ENCODE measurements around the gene PRKAB2. TPM values are rescaled to one million over a fixed set of nuclear protein-coding genes. Genes with fewer than 3 reads are reported as not detected.

The PRKAB2 gene
- polyA plus RNA-seq, 1 experiment, result 18.3 TPM

DNA sequence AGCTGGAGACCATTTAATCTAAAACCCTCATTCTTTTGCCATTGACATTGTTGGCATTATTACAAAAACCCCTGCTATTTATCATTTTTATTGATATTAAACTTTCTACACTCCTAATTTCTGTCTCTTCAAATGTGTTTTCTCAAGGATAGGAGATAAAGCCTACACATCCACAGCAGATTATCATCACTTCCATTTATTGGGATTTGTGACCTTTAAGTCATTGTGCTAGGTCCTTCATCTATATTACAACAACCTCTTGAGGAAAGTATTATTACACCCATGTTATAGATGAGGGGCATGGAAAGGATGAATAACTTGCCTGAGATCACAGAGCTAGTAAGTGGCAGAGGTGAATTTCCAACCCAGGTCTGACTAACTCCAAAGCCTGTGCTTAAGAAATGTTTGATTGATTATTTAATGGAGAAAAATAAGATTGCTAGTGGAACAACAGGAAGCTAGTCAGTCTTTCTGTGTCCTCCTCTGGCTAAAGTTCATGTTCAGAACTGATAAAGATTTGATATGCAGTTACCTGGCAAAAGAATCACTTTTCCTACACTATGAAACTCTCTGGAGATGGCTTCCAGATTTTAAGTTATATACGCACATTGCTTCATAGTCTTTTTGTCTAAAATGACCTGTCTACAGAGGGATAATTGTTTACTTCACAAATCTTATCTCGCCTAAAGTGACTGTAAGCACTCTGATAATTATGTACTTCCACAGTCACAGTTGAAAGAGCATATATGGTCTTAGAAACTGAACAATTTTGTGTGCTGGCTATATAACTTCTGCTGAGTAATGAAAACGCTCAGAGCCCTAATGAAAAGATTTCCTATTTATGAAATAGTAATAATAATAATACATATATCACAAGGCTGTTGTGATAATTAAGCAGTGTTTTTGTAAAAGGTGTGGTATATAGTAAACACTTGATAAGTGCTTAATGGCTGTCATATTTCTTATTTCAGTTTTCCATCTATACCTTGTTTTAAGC, 37.9 kb upstream of the PRKAB2 start:
- DNase-seq (ENCODE audit: low read depth), result no peak
- TF ChIP-seq, protein P1, sequence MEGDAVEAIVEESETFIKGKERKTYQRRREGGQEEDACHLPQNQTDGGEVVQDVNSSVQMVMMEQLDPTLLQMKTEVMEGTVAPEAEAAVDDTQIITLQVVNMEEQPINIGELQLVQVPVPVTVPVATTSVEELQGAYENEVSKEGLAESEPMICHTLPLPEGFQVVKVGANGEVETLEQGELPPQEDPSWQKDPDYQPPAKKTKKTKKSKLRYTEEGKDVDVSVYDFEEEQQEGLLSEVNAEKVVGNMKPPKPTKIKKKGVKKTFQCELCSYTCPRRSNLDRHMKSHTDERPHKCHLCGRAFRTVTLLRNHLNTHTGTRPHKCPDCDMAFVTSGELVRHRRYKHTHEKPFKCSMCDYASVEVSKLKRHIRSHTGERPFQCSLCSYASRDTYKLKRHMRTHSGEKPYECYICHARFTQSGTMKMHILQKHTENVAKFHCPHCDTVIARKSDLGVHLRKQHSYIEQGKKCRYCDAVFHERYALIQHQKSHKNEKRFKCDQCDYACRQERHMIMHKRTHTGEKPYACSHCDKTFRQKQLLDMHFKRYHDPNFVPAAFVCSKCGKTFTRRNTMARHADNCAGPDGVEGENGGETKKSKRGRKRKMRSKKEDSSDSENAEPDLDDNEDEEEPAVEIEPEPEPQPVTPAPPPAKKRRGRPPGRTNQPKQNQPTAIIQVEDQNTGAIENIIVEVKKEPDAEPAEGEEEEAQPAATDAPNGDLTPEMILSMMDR (IDR thresholded peaks at IDR 0.05; ENCODE audit: insufficient read depth, low read depth, low read length), result no peak
- ChIA-PET POLR2A (no interaction called here), CTCF (no interaction called here)
- no peak overlapping the region for H3K4me3 ChIP-seq (ENCODE audit: low read depth, low read length)
- H3K36me3 ChIP-seq (ENCODE audit: control insufficient read depth, insufficient read depth, low read length), result no peaks in the 10 kb centered on the region
- H3K27me3 ChIP-seq (ENCODE audit: control insufficient read depth, insufficient read depth, low read length), result no peaks in the 10 kb centered on the region

DNA sequence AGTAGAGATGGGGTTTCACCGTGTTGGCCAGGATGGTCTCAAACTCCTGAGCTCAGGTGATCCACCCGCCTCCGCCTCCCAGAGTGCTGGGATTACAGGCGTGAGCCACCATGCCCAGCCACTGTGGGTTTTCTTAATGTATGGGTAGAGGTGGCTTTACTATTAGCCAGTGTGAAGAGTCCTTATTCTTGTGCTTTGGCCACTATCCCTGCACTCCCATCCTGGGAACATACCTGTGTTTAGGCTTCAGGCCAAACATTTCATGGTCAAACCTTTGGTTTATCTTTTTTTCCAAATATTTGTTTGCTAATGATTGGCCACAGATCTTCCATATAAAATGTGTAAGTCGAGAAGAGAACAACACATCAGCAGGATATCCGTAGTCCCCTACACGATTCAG, 36.3 kb upstream of the PRKAB2 start:
- H3K4me3 ChIP-seq (ENCODE audit: low read depth, low read length), result no peak overlapping the region
- no peak for DNase-seq (ENCODE audit: low read depth)
- CTCF ChIA-PET, result no interaction called here
- POLR2A ChIA-PET, result no interaction called here
- no peaks in the 10 kb centered on the region for H3K36me3 ChIP-seq (ENCODE audit: control insufficient read depth, insufficient read depth, low read length)
- no peaks in the 10 kb centered on the region for H3K27me3 ChIP-seq (ENCODE audit: control insufficient read depth, insufficient read depth, low read length)
- TF ChIP-seq, protein P1 (IDR thresholded peaks at IDR 0.05; ENCODE audit: insufficient read depth, low read depth, low read length), result no peak

DNA sequence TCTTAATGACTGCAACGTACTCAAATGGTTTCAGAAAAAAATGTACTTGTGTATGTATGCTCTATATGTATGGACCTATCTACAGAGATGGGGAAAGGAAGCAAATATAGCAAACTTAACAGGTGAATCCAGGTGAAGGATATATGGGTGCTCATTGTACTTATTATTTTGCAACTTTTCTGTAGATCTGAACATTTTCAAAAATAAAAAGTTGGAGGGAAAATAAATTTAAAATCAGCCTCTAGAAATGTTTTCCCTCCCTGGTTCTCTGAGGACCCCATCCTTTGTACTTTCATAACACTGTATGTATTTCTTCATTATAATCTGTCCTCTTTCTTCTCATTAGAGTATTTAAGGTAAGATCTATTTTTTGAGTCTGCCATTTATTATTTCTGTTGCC, 34.9 kb upstream of the PRKAB2 start:
- no peaks in the 10 kb centered on the region for H3K27me3 ChIP-seq (ENCODE audit: control insufficient read depth, insufficient read depth, low read length)
- DNase-seq (ENCODE audit: low read depth), result no peak
- H3K36me3 ChIP-seq (ENCODE audit: control insufficient read depth, insufficient read depth, low read length), result no peaks in the 10 kb centered on the region
- ChIA-PET POLR2A (no interaction called here), CTCF (no interaction called here)
- H3K4me3 ChIP-seq (ENCODE audit: low read depth, low read length), result no peak overlapping the region
- TF ChIP-seq, protein P1 (IDR thresholded peaks at IDR 0.05; ENCODE audit: insufficient read depth, low read depth, low read length), result no peak

DNA sequence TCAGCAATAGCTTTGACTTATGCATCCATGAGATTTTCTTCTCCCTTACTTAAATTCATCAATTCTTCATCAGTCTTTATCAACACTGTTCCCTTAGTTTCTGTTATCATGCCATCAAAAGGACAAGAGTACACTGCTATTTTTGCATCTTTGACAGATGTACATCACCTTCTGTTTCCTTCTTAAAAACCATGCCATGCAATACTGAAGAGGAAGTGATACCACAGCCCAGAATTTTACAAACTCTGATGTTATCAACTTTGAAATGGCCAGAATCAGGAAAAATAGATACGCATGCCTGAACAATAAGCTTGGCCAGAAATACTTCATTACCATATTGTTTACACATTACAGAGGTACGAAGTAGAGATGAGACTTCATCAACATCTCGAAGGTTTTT, 31.8 kb upstream of the PRKAB2 start:
- Histone ChIP-seq H3K36me3 (ENCODE audit: control insufficient read depth, insufficient read depth, low read length) (no peaks in the 10 kb centered on the region), H3K4me3 (ENCODE audit: low read depth, low read length) (no peak overlapping the region), H3K27me3 (ENCODE audit: control insufficient read depth, insufficient read depth, low read length) (no peaks in the 10 kb centered on the region)
- POLR2A ChIA-PET, result no interaction called here
- CTCF ChIA-PET, result no interaction called here
- TF ChIP-seq, protein P1 (IDR thresholded peaks at IDR 0.05; ENCODE audit: insufficient read depth, low read depth, low read length), result no peak
- DNase-seq (ENCODE audit: low read depth), result no peak

DNA sequence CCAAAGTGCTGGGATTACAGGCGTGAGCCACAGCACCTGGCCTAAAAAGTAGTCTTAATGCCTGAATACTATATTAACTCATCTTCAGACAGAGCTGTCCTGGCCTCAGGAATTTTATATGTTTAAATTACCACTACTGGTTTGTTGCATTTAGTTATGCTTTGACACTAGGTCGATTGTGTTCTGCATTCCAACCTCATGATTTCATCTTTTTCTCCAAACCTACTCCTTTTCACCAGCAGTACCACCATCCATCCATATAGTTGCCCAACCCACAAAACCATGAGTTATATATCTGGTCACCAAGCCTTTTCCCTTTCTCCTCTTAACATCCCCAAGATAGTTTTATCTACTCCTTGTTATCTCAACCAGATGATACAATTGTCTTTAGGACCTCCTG, 30.3 kb upstream of the PRKAB2 start:
- ChIA-PET CTCF (no interaction called here), POLR2A (no interaction called here)
- DNase-seq (ENCODE audit: low read depth), result no peak
- TF ChIP-seq, protein P1 (IDR thresholded peaks at IDR 0.05; ENCODE audit: insufficient read depth, low read depth, low read length), result no peak
- H3K4me3 ChIP-seq (ENCODE audit: low read depth, low read length), result no peak overlapping the region
- no peaks in the 10 kb centered on the region for H3K36me3 ChIP-seq (ENCODE audit: control insufficient read depth, insufficient read depth, low read length)
- no peaks in the 10 kb centered on the region for H3K27me3 ChIP-seq (ENCODE audit: control insufficient read depth, insufficient read depth, low read length)

All from BJ (cell line).